Measurements from ENCODE around the gene ATAD3A. TPM values are rescaled to one million over a fixed set of nuclear protein-coding genes. Genes with fewer than 3 reads are reported as not detected.
A peak's percentile ranks its signal among the peaks of the same experiment; 100 is the strongest.

ATAD3A gene
- total and polyA plus RNA-seq, 9 of the 15 experiments (the other 6 are each of a cell fraction or from before 2014, with no cell fraction given), result 0.10 to 173 (median 36.7) TPM

DNA sequence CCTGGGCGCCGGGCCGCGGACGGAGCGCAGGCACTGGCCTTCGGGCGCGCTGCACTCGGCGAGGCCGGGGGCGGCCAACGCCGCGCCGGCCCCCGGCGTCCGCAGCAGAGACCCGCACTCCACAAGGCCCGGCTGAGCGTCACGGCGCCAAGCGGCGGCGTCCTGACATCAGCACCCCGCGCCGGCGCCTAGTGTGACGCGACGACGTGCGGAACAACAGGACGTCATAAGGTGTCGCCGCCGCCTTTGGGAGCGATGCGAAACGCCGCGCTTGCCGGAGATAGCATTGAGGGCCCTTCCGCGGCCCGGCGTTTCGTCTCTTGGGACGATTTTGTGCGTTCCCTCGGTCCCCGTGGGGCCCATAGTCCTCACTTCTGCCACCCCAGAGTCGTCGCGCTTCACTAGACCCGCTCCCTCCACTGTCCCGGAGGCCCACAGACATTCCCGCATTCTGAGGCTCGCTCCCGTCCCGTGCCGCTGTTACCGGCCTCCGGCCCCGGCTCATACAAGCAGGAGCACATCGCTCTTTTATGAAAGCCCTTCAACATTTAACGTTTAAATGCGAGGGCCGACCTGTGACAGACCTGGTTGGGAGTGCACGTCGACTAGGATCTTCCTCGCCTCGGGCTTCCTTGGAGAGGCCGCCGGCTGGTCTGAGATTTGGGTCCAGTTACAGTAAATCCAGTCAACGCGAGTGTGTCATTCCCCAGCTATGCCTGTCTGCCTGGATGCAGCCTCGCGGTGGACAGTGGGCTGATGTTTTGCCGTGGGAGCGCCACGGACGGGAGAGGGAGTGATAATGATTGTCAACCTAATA is 63.0 kb downstream of the ATAD3A start, which contains the start of gene SSU72 (continued):
- no peak for TF ChIP-seq CHD1 (IDR thresholded peaks at IDR 0.05; ENCODE audit: low read length)
- peak; percentile 37 to 55; a peak in 2 of 4 replicates for TF ChIP-seq RCOR1 (IDR thresholded peaks at IDR 0.05; ENCODE audit: borderline replicate concordance in 1 of 2, low read depth in 2 of 2, low read length in 2 of 2)
- peak; percentile 99 for TF ChIP-seq C11orf30 (IDR thresholded peaks at IDR 0.05; ENCODE audit: low read depth)
- no peak for TF ChIP-seq SMARCE1 (IDR thresholded peaks at IDR 0.05)
- peak; percentile 79 for TF ChIP-seq POU5F1 (IDR thresholded peaks at IDR 0.05; ENCODE audit: borderline replicate concordance, low read depth, low read length, partially characterized antibody)
- no peak for TF ChIP-seq FUS (optimal IDR thresholded peaks at IDR 0.05; ENCODE audit: low read depth, low read length)
- TF ChIP-seq FOXA1 (IDR thresholded peaks at IDR 0.05; ENCODE audit: borderline replicate concordance), result no peak
- TF ChIP-seq, protein P1, sequence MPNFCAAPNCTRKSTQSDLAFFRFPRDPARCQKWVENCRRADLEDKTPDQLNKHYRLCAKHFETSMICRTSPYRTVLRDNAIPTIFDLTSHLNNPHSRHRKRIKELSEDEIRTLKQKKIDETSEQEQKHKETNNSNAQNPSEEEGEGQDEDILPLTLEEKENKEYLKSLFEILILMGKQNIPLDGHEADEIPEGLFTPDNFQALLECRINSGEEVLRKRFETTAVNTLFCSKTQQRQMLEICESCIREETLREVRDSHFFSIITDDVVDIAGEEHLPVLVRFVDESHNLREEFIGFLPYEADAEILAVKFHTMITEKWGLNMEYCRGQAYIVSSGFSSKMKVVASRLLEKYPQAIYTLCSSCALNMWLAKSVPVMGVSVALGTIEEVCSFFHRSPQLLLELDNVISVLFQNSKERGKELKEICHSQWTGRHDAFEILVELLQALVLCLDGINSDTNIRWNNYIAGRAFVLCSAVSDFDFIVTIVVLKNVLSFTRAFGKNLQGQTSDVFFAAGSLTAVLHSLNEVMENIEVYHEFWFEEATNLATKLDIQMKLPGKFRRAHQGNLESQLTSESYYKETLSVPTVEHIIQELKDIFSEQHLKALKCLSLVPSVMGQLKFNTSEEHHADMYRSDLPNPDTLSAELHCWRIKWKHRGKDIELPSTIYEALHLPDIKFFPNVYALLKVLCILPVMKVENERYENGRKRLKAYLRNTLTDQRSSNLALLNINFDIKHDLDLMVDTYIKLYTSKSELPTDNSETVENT (CRISPR knock-in tag; IDR thresholded peaks at IDR 0.05), result peak; percentile 82
- no peak for TF ChIP-seq KDM1A (IDR thresholded peaks at IDR 0.05)
- TF ChIP-seq MAFF (IDR thresholded peaks at IDR 0.05; ENCODE audit: low read length), result no peak
- TF ChIP-seq ZEB2 (IDR thresholded peaks at IDR 0.05), result no peak
- TF ChIP-seq ILK (tag; IDR thresholded peaks at IDR 0.05; ENCODE audit: borderline replicate concordance, low read depth), result no peak
- TF ChIP-seq ZNF347 (CRISPR knock-in tag; IDR thresholded peaks at IDR 0.05; ENCODE audit: low read depth), result no peak
- no peak for TF ChIP-seq SETDB1 (IDR thresholded peaks at IDR 0.05; ENCODE audit: low read length)
- no peak for TF ChIP-seq FOXM1 (IDR thresholded peaks at IDR 0.05; ENCODE audit: low read depth)
- peak; percentile 96 for TF ChIP-seq FOXM1 (CRISPR knock-in tag; IDR thresholded peaks at IDR 0.05; ENCODE audit: low read depth)
- no peak for TF ChIP-seq PPARD (CRISPR knock-in tag; IDR thresholded peaks at IDR 0.05)
- TF ChIP-seq, protein P2, sequence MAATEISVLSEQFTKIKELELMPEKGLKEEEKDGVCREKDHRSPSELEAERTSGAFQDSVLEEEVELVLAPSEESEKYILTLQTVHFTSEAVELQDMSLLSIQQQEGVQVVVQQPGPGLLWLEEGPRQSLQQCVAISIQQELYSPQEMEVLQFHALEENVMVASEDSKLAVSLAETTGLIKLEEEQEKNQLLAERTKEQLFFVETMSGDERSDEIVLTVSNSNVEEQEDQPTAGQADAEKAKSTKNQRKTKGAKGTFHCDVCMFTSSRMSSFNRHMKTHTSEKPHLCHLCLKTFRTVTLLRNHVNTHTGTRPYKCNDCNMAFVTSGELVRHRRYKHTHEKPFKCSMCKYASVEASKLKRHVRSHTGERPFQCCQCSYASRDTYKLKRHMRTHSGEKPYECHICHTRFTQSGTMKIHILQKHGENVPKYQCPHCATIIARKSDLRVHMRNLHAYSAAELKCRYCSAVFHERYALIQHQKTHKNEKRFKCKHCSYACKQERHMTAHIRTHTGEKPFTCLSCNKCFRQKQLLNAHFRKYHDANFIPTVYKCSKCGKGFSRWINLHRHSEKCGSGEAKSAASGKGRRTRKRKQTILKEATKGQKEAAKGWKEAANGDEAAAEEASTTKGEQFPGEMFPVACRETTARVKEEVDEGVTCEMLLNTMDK (IDR thresholded peaks at IDR 0.05; ENCODE audit: borderline replicate concordance, insufficient read depth, low read depth, low read length, poor library complexity, severe bottlenecking), result no peak
- TF ChIP-seq ZFX (CRISPR knock-in tag; IDR thresholded peaks at IDR 0.05), result peak; percentile 97
- TF ChIP-seq, protein P3, sequence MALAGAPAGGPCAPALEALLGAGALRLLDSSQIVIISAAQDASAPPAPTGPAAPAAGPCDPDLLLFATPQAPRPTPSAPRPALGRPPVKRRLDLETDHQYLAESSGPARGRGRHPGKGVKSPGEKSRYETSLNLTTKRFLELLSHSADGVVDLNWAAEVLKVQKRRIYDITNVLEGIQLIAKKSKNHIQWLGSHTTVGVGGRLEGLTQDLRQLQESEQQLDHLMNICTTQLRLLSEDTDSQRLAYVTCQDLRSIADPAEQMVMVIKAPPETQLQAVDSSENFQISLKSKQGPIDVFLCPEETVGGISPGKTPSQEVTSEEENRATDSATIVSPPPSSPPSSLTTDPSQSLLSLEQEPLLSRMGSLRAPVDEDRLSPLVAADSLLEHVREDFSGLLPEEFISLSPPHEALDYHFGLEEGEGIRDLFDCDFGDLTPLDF (CRISPR knock-in tag; IDR thresholded peaks at IDR 0.05), result peak; percentile 72; the same call in 1 of the 2 replicates
- peak; percentile 99 for TF ChIP-seq PHF8 (IDR thresholded peaks at IDR 0.05; ENCODE audit: borderline replicate concordance, low read length)
- no peak for TF ChIP-seq KLF6 (CRISPR knock-in tag; IDR thresholded peaks at IDR 0.05; ENCODE audit: borderline replicate concordance)
- no peak for TF ChIP-seq MAFG (tag; conservative IDR thresholded peaks at IDR 0.05)
- peak; percentile 26 for TF ChIP-seq RBM22 (IDR thresholded peaks at IDR 0.05; ENCODE audit: low read depth, low read length, poor library complexity, severe bottlenecking)

Measured in K562 (cell line).